ENCODE results near the gene SFMBT2. TPM values are rescaled to one million over a fixed set of nuclear protein-coding genes. Genes with fewer than 3 reads are reported as not detected.
"Not testable (repeated sequence)": the region's sequence is repeated elsewhere in the genome, so short reads cannot be mapped to it uniquely, and the experiment has no call there.

The SFMBT2 gene
- total and polyA plus RNA-seq, 2 of the 13 experiments (the other 11 are each of a cell fraction or from before 2014, with no cell fraction given): 0.01 to 0.02 TPM

GRCh38 chr10:7391748-7392147, 19.1 kb downstream of the SFMBT2 start:
- Histone ChIP-seq H3K27ac (ENCODE audit: extremely low read length, insufficient read depth, low read length) (no peak overlapping the region), H3K4me1 (ENCODE audit: insufficient read depth, low read length) (no peaks in the 10 kb centered on the region), H3K4me3 (replicated peaks in 1 of 3; ENCODE audit: insufficient read depth in 1 of 3, low read depth in 2 of 3, low read length in 3 of 3) (no peak overlapping the region), H3K9ac (ENCODE audit: insufficient read depth, low read depth, low read length) (no peak overlapping the region), H3K79me2 (ENCODE audit: insufficient read depth, low read length) (no peaks in the 10 kb centered on the region), H3K9me3 (ENCODE audit: low read length) (no peaks in the 10 kb centered on the region), H2AFZ (ENCODE audit: low read length) (no peak overlapping the region), H3K4me2 (ENCODE audit: low read depth, low read length) (no peak overlapping the region), H3K27me3 (ENCODE audit: control insufficient read depth in 1 of 2, insufficient read depth in 2 of 2, low read length in 2 of 2) (0 out of 5 replicates have a peak, but pooled peaks cover 0 to 4% of the 10 kb centered on the region in 2 experiments), H4K20me1 (ENCODE audit: insufficient read depth, low read length) (no peaks in the 10 kb centered on the region), H3K36me3 (replicated peaks in 1 of 2; ENCODE audit: control insufficient read depth in 1 of 2, insufficient read depth in 2 of 2, low read length in 2 of 2) (no peaks in the 10 kb centered on the region)
- WGBS (ENCODE audit: low lambda C conversion rate): 27% methylated on average over 6 of the region's 6 CpGs
- no peak for DNase-seq (ENCODE audit: low spot score)
- ChIA-PET POLR2A (no interaction called here), CTCF (ENCODE audit: low intra/inter-chr PET ratio, low total read pairs) (no interaction called here)
- in situ Hi-C loops (cut with HindIII; ENCODE audit: extremely low pct_ligation_motif_present, low pct_unique_long_range_greater_than_20kb) (no loop called here), intact Hi-C loops (cut with micrococcal nuclease; ENCODE audit: unreplicated experiment) (no loop called here)
- FAIRE-seq: no peak
- ATAC-seq: no peak
- BruUV-seq (replicated peaks): no TSS peak
- no peak for TF ChIP-seq DNMT3B (CRISPR knock-in tag; conservative IDR thresholded peaks at IDR 0.05)

GRCh38 chr10:7390689-7391110, 20.1 kb downstream of the SFMBT2 start:
- H3K27ac ChIP-seq (ENCODE audit: extremely low read length, insufficient read depth, low read length); FAIRE-seq; ATAC-seq; H3K4me3 ChIP-seq (replicated peaks in 1 of 3; ENCODE audit: insufficient read depth in 1 of 3, low read depth in 2 of 3, low read length in 3 of 3); intact Hi-C loops (cut with micrococcal nuclease; ENCODE audit: unreplicated experiment); H3K9me3 ChIP-seq (ENCODE audit: low read length); H3K4me2 ChIP-seq (ENCODE audit: low read depth, low read length); POLR2A ChIA-PET; H3K36me3 ChIP-seq (replicated peaks in 1 of 2; ENCODE audit: control insufficient read depth in 1 of 2, insufficient read depth in 2 of 2, low read length in 2 of 2); H2AFZ ChIP-seq (ENCODE audit: low read length); BruUV-seq (replicated peaks); H3K27me3 ChIP-seq (ENCODE audit: control insufficient read depth in 1 of 2, insufficient read depth in 2 of 2, low read length in 2 of 2); H3K9ac ChIP-seq (ENCODE audit: insufficient read depth, low read depth, low read length); H4K20me1 ChIP-seq (ENCODE audit: insufficient read depth, low read length); H3K4me1 ChIP-seq (ENCODE audit: insufficient read depth, low read length); H3K79me2 ChIP-seq (ENCODE audit: insufficient read depth, low read length); DNase-seq (ENCODE audit: low spot score); in situ Hi-C loops (cut with HindIII; ENCODE audit: extremely low pct_ligation_motif_present, low pct_unique_long_range_greater_than_20kb); CTCF ChIA-PET (ENCODE audit: low intra/inter-chr PET ratio, low total read pairs): not testable (repeated sequence)
- 30% methylated on average over 6 of the region's 6 CpGs for WGBS (ENCODE audit: low lambda C conversion rate)

GRCh38 chr10:7389844-7390243, 21.0 kb downstream of the SFMBT2 start:
- CTCF ChIA-PET (ENCODE audit: low intra/inter-chr PET ratio, low total read pairs): no interaction called here
- no TSS peak for BruUV-seq (replicated peaks)
- POLR2A ChIA-PET: no interaction called here
- Histone ChIP-seq H3K9me3 (ENCODE audit: low read length) (no peaks in the 10 kb centered on the region), H3K27ac (ENCODE audit: extremely low read length, insufficient read depth, low read length) (no peak overlapping the region), H3K9ac (ENCODE audit: insufficient read depth, low read depth, low read length) (no peak overlapping the region), H3K4me3 (replicated peaks in 1 of 3; ENCODE audit: insufficient read depth in 1 of 3, low read depth in 2 of 3, low read length in 3 of 3) (no peak overlapping the region), H4K20me1 (ENCODE audit: insufficient read depth, low read length) (no peaks in the 10 kb centered on the region), H3K27me3 (ENCODE audit: control insufficient read depth in 1 of 2, insufficient read depth in 2 of 2, low read length in 2 of 2) (peaks cover 0 to 8% of the 10 kb centered on the region in 2 experiments; a peak in 1 of 5 replicates), H2AFZ (ENCODE audit: low read length) (no peak overlapping the region), H3K79me2 (ENCODE audit: insufficient read depth, low read length) (no peaks in the 10 kb centered on the region), H3K4me2 (ENCODE audit: low read depth, low read length) (no peak overlapping the region), H3K4me1 (ENCODE audit: insufficient read depth, low read length) (no peaks in the 10 kb centered on the region), H3K36me3 (replicated peaks in 1 of 2; ENCODE audit: control insufficient read depth in 1 of 2, insufficient read depth in 2 of 2, low read length in 2 of 2) (no peaks in the 10 kb centered on the region)
- no peak for FAIRE-seq
- no peak for ATAC-seq
- in situ Hi-C loops (cut with HindIII; ENCODE audit: extremely low pct_ligation_motif_present, low pct_unique_long_range_greater_than_20kb) (no loop called here), intact Hi-C loops (cut with micrococcal nuclease; ENCODE audit: unreplicated experiment) (no loop called here)
- no peak for DNase-seq (ENCODE audit: low spot score)
- 0% methylated on average over 3 of the region's 3 CpGs for WGBS (ENCODE audit: low lambda C conversion rate)
- TF ChIP-seq ZFYVE20 (CRISPR knock-in tag; IDR thresholded peaks at IDR 0.05; ENCODE audit: borderline replicate concordance, low read depth) (no peak), IKZF5 (CRISPR knock-in tag; IDR thresholded peaks at IDR 0.05) (no peak), ZNF816 (CRISPR knock-in tag; IDR thresholded peaks at IDR 0.05; ENCODE audit: borderline replicate concordance) (no peak), IKZF1 (IDR thresholded peaks at IDR 0.05) (no peak), ZNF761 (CRISPR knock-in tag; conservative IDR thresholded peaks at IDR 0.05) (no peak), MED8 (CRISPR knock-in tag; IDR thresholded peaks at IDR 0.05; ENCODE audit: insufficient replicate concordance) (no peak), ZNF451 (CRISPR knock-in tag; IDR thresholded peaks at IDR 0.05) (no peak), ZNF264 (CRISPR knock-in tag; IDR thresholded peaks at IDR 0.05) (no peak), ZNF124 (CRISPR knock-in tag; IDR thresholded peaks at IDR 0.05) (no peak), SALL1 (CRISPR knock-in tag; IDR thresholded peaks at IDR 0.05) (no peak), MXD1 (CRISPR knock-in tag; IDR thresholded peaks at IDR 0.05) (no peak), ZZZ3 (CRISPR knock-in tag; IDR thresholded peaks at IDR 0.05; ENCODE audit: borderline replicate concordance) (no peak)

Data from HepG2 (cell line).